Stimulated activated CD4-positive, alpha-beta T cell treated with anti-CD3 and anti-CD28 coated beads, Interleukin-12 subunit alpha, Interleukin-12 subunit beta, amount 100 ng/mL, for 24 hours (primary cell): ENCODE data around the gene SLF2.
A peak's percentile ranks its signal among the peaks of the same experiment; 100 is the strongest.

Experiments used
- DNase-seq, 2 experiments: peaks; one replicate each; pipeline ENCODE4 v3.0.0-alpha.2; 2020; ENCODE audit warnings: low read depth in 2 of 2

The SLF2 gene

DNA sequence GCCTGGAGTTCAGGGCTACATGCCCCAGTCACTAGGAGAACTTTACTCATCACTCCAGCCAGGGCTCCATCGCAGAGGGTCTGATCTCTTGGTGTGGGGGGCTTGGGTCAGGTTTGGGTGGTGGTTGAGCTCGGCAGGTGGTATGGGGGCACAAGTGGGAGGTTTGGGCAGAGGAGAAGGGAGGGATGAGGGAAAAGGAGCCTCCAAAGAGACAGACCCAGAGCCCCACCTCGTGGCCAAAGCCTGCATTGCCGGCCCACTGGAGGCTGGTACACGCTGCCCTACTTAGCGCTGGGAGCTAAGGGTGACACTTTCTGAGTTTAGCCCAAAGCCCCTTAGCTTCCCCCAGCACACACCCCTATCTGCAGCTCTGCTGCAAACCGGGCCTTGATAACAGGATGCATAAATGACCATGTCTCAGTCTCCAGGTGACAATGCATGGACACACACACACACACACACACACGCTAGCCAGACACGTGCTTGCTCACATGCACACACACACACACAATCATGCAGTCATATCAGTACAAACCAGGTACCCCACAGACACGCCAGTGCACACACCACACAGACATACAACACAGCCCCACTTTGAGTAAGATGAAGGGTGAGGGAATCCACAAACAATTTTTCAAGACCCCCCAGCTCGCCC lies 101.6 kb downstream of the SLF2 start:
- peak; percentile 40 to 85 for DNase-seq
